Ascending aorta (tissue), 1 donor: ENCODE data around the gene RECQL. TPM values are rescaled to one million over a fixed set of nuclear protein-coding genes. Genes with fewer than 3 reads are reported as not detected.

Source experiments
- total RNA-seq: library from RNA; depleted of rRNA; stranded (reverse); fragments of >200 nt; gene quantifications from one replicate; pipeline ENCODE4 v1.1.0, GENCODE V29; 2016

The RECQL gene
- total RNA-seq, 1 donor from 2014 or later = 8.7 TPM

Other genes with a start within 250 kb of the RECQL start
- not detected for gene SLCO1A2, start 166.7 kb downstream of the RECQL start, total RNA-seq
- gene IAPP, start 128.7 kb downstream of the RECQL start, total RNA-seq = not detected
- 8.7 TPM for gene PYROXD1, start 64.0 kb downstream of the RECQL start, total RNA-seq
- gene GOLT1B, start 154 bp upstream of the RECQL start, total RNA-seq = 9.2 TPM
- not detected for gene SPX, start 24.7 kb upstream of the RECQL start, total RNA-seq
- not detected for gene GYS2, start 103.2 kb upstream of the RECQL start, total RNA-seq
- gene LDHB, start 156.2 kb upstream of the RECQL start, total RNA-seq = 125 TPM